ENCODE data around the gene CTAG2. TPM values are rescaled to one million over a fixed set of nuclear protein-coding genes. Genes with fewer than 3 reads are reported as not detected.
"Not testable (repeated sequence)": the region's sequence is repeated elsewhere in the genome, so short reads cannot be mapped to it uniquely, and the experiment has no call there.

Gene CTAG2
- not detected for total RNA-seq

GRCh38 chrX:154653413-154653812, at the start of gene CTAG2:
CTAG2 (minus strand) TSS chrX:154653579; CDS start chrX:154653515, 64 bp downstream.
- ATAC-seq; DNase-seq (ENCODE audit: low spot score); intact Hi-C loops (cut with DNase I): not testable (repeated sequence)

DNA sequence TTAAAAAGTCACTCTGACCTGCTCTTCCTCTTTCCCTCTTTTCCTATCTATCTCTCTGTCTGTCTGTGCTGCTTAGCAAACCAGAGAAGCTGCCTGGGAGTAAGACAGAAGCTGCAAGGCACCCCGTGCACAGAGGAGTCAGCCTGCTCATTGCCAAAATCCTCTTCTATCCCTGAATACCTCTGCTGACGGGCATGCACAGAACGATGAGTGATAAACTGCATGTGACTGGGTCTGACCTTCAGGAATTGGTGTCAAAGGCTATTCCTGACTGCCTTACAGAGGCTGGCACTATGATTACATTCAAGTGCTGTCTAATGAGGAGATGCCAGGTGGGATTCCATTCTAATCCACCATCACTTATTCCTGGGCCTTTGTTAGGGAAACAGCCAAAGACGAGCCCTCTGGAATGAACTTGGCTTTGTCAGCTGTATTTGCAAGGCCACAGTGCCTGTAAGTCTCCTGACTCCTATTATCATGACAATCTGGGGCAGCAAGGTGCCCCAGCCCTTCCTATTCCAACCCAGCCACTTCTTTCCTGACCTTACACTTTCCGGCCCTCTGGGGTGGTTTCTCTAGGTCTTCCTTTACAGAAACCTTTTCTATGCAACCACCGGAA, 45.4 kb upstream of the CTAG2 start:
- DNase-seq (ENCODE audit: low spot score) (no peak), ATAC-seq (no peak)
- intact Hi-C loops (cut with DNase I) = no loop called here

DNA sequence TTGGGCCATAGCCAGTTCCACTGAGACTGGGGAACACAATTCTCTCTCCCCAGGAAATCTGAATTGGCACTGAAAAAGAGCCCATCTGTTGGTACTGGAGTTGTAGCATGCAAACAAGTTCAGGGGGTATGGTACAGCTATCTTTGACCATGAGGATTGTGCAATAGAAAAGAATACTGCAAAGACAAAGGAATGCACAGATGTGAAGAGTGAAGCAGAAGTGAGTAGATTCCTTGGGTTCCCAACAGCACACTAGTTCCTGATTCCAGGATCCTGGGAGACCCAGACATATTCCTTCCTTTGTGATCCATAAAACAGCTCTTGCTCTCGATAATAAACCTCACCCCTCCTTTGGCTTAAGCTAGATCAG, 43.3 kb upstream of the CTAG2 start:
- ATAC-seq = no peak
- intact Hi-C loops (cut with DNase I) = no loop called here
- DNase-seq (ENCODE audit: low spot score) = no peak

DNA sequence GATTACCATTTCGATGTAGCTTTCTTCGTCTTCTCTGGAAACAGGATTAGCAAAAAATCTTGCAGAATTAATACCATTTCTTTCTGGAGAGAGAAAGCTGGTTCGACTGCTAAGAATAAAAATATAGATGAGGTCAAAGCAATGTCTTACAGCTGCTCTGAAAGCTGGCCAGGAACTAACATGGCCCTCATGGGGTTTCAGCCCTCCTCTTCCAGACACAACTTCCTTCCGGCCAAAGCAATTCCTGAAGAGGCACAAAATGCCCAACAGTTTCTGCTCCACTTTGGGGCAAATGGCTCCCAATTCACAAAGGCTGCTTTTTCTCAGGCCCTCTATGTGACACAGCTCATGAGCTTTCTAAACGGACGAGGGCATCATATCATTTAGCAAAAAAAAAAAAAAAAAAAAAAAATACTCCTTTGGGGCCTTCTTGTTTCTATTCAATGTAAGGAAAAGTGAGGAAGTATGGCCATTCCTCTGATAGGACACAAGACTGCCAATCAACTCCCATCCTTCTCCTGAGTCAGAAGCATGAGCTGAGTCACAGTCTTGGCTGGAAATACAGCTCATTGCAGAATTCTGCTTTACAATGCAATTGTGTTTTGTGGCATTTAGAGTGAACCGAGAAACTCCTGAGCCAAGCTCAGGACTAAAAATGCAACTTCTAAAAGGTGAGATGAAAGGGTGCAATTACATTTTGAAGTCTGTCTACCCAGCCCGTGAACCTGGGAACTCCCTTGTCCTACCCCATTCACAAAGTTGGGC, 42.7 kb upstream of the CTAG2 start:
- DNase-seq (ENCODE audit: low spot score) (no peak), ATAC-seq (peak; percentile 68)
- intact Hi-C loops (cut with DNase I) = no loop called here

- DNase-seq (ENCODE audit: low spot score) = no peak
- intact Hi-C loops (cut with DNase I) = no loop called here
- no peak for ATAC-seq
These were observed 40.0 kb upstream of the CTAG2 start for GRCh38 chrX:154693394-154693793.

DNA sequence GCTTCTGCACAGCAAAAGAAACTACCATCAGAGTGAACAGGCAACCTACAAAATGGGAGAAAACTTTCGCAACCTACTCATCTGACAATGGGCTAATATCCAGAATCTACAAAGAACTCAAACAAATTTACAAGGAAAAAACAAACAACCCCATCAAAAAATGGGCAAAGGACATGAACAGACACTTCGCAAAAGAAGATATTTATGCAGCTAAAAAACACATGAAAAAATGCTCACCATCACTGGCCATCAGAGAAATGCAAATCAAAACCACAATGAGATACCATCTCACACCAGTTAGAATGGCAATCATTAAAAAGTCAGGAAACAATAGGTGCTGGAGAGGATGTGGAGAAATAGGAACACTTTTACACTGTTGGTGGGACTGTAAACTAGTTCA, 37.1 kb upstream of the CTAG2 start:
- intact Hi-C loops (cut with DNase I); DNase-seq (ENCODE audit: low spot score); ATAC-seq: not testable (repeated sequence)

GRCh38 chrX:154672084-154672483, 18.7 kb upstream of the CTAG2 start:
- ATAC-seq; intact Hi-C loops (cut with DNase I); DNase-seq (ENCODE audit: low spot score): not testable (repeated sequence)

- DNase-seq (ENCODE audit: low spot score); ATAC-seq; intact Hi-C loops (cut with DNase I): not testable (repeated sequence)
These were observed 17.5 kb upstream of the CTAG2 start for GRCh38 chrX:154670848-154671247.

DNA sequence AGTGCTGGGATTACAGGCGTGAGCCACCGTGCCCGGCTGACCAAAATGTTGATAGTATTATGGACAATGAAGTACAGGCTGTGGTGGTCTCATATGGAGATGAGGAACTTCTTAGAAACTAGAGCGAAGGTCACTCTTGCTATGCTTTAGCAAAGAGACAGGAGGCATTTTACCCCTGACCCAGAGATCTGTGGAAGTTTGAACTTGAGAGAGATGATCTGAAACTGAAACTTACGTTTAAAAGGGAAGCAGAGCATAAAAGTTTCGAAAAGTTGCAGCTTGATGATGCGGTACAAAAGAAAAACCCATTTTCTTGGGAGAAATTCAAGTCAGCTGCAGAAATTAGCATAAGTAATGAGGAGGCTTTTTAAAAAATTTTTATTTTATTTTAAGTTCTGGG, 8.5 kb upstream of the CTAG2 start:
- intact Hi-C loops (cut with DNase I) = no loop called here
- no peak for ATAC-seq
- no peak for DNase-seq (ENCODE audit: low spot score)

DNA sequence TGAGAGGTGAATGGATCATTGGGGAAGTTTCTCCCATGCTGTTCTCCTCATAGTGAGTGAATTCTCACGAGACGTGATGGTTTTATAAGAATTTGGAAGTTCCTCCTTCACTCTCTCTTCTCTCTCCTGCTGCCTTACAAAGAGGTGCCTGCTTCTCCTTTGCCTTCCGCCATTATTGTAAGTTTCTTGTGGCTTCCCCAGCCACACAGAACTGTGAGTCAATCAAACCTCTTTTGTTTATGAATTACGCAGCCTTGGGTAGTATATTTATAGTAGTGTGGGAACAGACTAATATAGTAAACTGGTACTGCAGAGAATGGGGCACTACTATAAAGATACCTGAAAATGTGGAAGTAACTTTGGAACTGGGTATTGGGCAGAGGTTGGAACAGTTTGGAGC, 7.8 kb upstream of the CTAG2 start:
- DNase-seq (ENCODE audit: low spot score) = no peak
- ATAC-seq = no peak
- intact Hi-C loops (cut with DNase I) = no loop called here

DNA sequence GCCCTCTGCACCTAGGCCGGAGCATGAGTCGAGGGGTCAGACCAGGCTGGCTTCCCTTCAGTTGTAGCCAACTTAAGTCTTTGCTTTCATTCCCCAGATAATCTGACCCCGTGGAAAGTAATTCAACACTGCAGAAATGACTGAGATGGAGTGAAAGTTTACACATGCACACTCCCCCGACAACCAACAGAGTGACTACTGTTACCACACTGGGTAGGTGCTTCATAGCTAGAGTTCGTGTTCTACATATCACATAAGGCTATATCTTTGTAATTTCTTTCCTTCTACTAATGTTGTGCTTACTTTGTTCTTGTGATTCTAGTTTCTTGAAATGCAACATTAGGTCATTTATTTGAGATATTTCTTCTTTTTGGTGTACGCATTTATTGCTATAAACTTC, 7.2 kb upstream of the CTAG2 start:
- no peak for ATAC-seq
- intact Hi-C loops (cut with DNase I) = no loop called here
- no peak for DNase-seq (ENCODE audit: low spot score)

DNA sequence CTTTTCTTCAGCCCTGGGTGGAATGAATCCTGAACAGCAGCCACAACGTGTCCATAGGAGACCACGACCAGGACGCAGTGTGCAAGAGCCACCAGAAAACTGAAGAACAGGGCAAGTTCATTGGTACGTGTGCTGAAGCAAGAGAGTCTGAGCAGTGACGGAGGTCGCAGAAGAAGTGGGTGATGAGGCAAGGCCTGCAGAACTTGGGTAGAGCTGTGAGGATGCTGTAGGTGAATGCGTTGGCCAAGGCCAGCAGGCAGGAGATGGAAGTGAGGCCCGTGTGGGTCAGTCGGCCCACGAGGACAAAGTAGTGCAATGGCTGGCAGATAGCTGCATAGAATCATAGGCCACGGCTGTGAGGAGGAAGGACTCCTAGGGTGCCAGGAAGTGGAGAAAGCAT, 5.6 kb upstream of the CTAG2 start:
- DNase-seq (ENCODE audit: low spot score) = no peak
- no peak for ATAC-seq
- intact Hi-C loops (cut with DNase I) = no loop called here

DNA sequence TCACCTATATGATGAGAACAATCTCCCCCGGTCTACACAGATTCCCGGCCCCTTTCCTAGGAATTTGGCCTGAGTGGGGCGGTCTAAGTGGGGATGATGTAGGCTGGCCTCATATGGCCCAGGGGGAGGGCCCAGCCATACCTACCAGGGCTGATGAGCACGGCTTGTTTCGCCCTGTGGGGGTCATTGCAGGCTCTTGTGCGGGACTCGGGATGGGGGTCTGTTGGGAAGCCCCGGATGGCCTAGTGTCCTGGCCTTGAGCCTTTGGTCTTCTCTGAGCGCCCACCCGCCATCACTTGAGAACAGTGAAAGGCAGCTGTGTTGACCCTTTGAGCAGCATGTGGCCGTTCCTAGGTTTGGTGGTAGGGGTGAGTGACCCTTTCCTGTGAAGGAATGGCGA, 4.8 kb upstream of the CTAG2 start:
- DNase-seq (ENCODE audit: low spot score) (no peak), ATAC-seq (no peak)
- intact Hi-C loops (cut with DNase I) = no loop called here

DNA sequence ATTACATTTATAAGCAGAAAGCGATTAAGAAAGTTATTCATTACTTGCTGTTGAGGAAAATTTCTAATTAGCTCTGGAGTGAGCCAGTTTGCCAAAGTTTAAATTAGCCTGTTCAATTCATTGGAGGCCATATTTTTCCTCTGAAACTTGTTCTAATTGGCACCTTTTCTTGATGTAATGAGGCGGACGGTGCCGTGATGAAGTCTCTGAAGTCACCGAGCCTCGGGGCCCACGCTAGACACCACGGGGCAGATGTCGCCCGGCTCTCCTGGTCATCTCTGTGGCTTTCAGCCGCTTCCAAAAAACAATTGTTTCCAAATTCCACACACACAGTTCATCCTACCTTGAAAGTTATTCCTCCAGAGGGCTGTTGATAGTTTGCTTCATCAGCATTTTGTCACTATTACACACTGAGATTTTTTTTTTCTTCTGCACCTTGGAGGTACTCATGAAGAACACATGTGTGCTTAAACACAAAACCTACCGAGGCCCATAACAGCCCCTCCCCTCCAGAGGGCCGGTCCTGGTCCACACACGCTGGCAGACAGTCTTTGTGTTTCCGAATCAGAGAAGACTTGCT, 3.9 kb upstream of the CTAG2 start:
- no peak for DNase-seq (ENCODE audit: low spot score)
- intact Hi-C loops (cut with DNase I) = no loop called here
- ATAC-seq = no peak

DNA sequence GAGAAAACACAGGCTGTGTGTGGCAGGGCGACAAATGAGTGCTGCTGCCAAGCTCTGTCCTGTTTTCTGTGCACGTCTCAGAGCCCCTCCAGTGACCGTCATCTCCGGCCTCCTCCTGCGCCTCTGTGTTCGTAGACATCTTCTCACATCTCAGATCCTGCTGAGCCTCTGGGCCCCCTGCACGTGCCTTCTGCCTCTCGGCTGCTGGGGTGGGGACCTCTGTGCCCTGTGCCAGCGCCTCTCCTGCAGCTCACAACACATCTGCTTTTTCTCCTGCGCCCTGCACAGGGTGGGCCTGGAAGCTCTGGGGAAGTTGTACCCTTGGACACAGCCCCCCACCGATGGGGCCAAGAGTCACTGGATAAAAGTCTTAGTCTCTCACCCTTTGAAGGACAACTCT, 2.4 kb upstream of the CTAG2 start:
- ATAC-seq (no peak), DNase-seq (ENCODE audit: low spot score) (no peak)
- intact Hi-C loops (cut with DNase I) = no loop called here

DNA sequence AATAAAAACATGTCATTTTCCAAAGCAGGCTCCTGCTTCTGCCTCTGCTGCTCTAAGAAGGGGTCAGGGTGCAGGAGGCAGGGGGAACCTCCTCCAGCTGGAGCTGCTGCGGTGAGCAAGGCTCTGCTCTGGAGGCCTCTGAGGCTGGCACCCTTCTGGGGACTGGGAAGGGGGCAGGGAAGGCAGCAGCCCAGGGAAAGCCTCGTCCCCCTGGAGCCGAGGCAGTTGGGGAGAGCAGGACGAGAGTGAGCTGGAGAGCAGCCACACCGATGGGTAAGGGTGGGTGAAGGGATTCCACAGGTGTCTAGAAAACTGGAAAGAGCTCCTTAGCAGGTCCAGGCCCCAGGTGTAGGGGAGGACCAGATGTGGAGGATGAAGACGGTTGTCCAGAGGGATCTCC, 2.0 kb upstream of the CTAG2 start:
- DNase-seq (ENCODE audit: low spot score) (no peak), ATAC-seq (no peak)
- intact Hi-C loops (cut with DNase I) = no loop called here

DNA sequence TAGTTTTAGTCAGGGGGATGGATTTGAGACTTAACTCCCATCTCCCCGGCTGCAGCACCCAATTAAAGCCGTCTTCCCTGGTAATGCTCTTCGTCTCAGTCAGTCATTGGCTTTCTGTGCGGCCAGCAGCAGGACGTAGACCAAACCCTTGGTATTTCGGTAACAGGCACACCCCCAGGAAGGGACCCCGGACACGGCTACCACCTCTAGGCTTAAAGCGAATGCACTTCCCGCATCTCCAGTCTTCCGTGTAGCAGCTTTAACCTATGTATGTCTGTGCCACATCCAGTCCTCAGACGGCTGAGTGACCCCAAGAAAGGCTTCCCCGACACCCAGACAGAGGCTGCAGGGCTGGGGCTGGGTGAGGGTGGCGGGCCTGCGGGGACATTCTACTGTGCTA, 1.5 kb upstream of the CTAG2 start:
- no peak for ATAC-seq
- no peak for DNase-seq (ENCODE audit: low spot score)
- intact Hi-C loops (cut with DNase I) = no loop called here

DNA sequence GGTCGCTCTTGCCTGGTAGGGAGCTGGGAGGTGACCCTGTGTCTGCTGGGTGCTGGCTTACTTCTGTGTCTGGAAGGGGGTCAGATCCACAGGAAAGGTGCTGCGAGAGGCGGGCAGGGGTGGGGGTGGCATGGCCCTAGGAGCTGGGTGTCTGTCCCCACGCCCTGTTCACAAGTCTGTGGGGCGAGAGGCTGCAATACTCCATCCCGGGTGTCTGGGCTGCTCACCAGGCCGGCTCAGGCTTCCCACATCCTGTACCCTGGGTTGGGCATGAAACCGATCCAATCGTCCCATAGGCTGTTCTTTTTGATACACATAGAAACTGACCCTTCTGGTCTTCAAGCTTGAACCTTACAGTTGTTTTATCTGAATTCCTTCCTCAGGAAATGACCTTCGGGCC, 993 bp upstream of the CTAG2 start:
- intact Hi-C loops (cut with DNase I) = no loop called here
- no peak for ATAC-seq
- DNase-seq (ENCODE audit: low spot score) = no peak

DNA sequence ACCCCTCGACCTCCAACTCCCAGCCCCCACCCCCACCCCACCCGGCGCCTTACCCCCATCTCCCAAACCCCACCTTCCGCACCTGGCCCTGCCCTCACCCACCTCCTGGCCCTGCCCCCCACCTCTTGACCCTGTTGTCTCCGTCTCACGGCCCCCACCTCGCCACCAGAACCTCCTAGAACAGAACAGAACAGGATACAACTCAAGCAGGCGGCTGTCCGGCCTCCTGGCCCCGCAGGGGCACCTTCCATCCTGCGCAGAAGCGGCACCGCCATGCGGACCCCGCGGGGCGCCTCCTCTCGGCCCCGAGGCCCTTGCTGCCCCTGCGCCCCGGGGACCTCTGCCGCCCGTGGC, 354 bp downstream of the CTAG2 start:
- intact Hi-C loops (cut with DNase I) = no loop called here
- no peak for ATAC-seq
- no peak for DNase-seq (ENCODE audit: low spot score)

DNA sequence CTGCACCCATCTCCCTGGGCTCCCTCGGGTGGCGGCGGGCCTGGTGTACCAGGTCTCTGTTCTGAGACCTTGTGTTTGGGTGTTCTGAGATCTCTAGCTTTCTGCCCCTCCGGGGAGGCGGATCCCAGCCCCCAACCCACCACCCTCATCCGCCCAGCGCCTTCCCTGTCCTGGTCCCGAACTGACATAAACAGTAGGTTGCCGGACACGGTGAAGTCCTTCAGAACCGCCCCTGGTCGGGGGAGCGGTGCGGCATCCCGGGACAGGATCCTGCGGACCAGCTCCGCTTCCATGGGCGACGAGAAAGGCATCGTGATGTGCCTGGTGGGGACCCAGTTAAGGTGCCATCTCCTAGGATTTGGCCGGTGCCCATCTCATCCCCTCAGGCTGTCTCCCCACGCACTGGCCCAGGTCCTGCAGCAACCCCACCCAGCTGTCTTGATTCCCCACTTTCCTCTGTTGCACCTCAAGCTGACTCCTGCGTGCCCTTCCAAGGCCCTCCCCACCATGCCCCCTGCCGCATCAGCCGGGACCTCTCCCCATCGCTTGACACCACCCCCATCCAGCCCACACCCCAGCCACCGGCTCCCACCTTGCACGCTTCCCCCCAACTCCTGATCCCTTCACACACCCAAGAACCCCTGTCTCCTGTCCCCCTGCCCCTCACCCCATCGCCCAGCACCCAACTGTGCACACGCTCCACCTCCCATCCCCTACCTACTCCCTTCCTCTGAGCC, 900 bp downstream of the CTAG2 start:
- intact Hi-C loops (cut with DNase I) = no loop called here
- no peak for ATAC-seq
- DNase-seq (ENCODE audit: low spot score) = no peak

Data from sciatic nerve (tissue), 2 donors.